ENCODE results near the gene NRSN1. TPM values are rescaled to one million over a fixed set of nuclear protein-coding genes. Genes with fewer than 3 reads are reported as not detected.
"Not testable (repeated sequence)": the region's sequence is repeated elsewhere in the genome, so short reads cannot be mapped to it uniquely, and the experiment has no call there.

The NRSN1 gene
- total RNA-seq, 1 donor from 2014 or later: not detected

DNA sequence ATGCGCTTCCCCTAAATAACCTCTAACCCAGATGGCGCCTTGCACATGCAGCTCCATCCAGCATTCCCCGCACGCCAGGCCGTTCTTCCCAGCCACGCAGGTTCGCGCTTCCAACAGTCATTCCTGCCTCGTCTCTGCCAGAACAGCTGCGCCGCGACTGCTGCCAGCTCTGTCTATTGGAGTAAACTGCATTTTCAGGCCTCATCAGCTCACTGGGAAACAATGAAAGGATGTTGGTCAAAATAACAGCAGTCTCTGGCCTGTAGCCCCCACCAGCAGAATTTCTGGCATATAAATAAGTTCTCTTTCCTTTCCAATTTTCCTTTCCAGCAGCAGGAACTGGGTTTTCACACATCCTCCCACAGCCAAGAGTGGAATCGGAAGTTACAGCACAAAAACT lies 14.6 kb downstream of the NRSN1 start:
- DNase-seq (ENCODE audit: low spot score): no peak

DNA sequence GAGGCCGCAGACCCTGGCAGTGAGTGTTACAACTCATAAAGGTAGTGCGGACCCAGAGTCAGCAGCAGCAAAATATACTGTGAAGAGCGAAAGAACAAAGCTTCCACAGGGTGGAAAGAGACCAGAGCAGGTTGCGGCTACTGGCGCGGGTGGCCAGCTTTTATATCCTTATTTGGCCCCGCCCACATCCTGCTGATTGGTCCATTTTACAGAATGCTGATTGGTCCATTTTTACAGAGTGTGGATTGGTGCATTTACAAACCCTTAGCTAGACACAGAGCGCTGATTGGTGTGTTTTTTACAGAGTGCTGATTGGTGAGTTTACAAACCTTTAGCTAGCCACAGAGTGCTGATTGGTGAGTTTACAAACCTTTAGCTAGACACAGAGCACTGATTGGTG lies 16.7 kb downstream of the NRSN1 start:
- not testable (repeated sequence) for DNase-seq (ENCODE audit: low spot score)

DNA sequence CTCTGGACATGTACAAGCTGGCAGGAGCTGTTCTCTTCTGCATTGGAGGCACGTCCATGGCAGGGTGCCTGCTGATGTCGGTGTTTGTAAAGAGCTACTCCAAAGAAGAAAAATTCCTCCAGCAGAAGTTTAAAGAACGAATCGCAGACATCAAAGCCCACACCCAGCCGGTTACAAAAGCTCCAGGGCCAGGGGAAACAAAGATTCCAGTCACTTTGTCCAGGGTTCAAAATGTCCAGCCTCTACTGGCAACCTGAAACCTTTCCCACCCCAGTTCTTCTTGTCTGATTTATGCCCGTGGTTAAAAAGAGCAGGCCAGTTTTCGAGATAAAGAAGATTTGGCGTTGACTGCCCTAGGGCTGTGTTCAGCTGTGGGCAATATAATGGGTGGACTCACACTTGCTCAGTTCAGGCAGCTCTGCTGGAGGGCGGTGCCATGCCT lies 19.7 kb downstream of the NRSN1 start:
- DNase-seq (ENCODE audit: low spot score): no peak

DNA sequence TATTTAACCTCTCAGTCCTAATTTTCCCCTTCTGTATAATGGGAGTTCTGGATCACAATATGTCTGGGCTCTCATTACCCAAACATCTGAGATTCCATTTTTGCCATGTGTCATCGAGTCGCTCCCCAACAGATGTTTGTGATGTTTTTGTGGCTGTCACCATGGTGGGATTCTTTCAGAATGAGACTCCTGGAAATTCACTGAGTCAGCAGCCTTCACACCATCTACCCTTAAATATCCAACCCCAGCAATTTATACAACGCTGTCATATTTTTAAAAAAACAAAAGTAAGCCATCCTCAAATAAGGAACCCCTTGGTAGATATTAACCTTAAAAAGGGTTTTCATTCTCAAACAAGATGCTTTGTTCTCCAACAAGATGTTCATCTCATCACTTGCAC lies 20.9 kb downstream of the NRSN1 start:
- DNase-seq (ENCODE audit: low spot score): no peak

DNA sequence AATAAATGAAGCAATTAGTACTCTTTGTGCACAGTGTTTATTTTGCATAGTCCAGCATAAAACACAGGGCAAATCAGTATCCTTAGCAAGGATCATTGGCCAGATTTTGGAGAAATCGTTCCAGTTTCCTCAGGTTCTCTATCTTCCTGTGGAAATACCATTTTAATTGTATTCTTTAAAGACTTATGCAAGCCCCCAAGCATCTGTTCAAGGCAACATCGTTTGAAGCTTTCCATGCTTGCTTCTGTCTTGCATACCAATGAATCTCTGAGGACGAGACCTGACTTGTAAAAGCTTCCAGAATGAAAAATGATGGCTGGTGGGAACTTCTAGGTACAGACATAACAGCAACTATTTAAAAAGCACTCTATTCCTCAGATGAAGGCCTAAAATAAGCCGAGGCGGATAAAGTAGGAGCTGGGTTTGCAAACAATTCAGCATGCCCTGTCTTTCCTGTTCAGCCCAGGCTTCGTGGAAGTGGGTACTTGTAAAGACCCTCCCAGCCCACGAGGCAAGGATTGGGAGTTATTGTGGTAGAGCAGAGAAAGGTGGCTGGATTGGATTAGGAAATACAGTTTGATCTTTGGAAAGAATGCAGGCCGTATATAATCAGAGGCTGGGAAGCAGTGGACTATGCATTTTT lies 21.6 kb downstream of the NRSN1 start:
- DNase-seq (ENCODE audit: low spot score): no peak

DNA sequence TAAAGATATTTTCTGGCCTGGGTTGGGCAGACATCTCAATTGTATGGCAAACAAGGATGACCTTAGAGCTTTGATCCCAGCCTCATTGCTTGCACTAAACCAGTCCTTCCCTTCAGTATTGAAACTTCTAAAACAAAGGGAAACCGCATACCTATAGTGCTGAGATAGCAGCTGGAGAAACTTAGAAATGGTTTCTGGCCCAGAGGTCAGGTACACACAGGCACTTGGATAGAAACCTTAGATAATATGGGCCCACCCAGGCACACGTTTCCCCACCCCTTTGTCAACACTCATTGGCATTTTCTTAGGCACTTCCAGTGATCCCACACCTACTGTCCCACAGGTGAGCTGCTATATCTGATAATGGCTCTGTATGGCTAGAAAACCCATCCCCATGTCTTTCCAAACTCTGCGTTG lies 22.1 kb downstream of the NRSN1 start:
- no peak for DNase-seq (ENCODE audit: low spot score)

DNA sequence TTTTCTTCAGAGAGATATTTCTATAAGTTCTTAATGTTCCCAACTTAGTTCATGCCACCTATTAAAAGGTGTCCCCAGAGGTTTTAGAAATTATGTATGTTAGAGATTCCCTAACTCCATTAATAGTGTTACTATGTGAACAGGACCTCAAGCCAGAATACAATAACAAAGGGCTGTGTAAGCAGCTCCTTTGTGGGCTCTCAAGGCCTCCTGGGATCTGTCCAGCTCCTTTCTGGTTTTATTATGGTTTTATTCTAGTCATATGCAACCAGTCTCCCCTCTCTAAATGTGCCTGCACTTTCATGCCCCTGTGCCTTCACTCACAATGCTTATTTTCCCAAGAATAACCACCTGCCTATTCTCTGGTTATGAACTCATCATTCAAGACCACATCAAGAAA lies 22.7 kb downstream of the NRSN1 start:
- no peak for DNase-seq (ENCODE audit: low spot score)

DNA sequence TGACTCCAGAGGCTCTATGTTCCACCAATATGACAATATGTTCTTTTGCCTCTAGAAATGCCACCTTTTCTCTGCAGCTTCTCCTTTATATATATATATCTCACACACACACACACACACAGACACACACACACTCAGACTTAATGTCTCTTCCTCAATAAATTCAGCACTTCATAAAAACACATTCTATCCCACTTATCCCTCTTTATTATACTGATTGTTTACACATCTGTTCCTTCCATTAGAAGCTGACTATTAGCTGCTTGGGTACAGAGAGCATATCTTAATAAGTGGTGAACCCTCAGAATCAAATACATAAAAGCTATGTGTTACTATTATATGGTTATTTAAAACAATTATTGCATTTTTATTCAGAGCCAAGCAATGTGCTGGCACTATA lies 23.3 kb downstream of the NRSN1 start:
- no peak for DNase-seq (ENCODE audit: low spot score)

DNA sequence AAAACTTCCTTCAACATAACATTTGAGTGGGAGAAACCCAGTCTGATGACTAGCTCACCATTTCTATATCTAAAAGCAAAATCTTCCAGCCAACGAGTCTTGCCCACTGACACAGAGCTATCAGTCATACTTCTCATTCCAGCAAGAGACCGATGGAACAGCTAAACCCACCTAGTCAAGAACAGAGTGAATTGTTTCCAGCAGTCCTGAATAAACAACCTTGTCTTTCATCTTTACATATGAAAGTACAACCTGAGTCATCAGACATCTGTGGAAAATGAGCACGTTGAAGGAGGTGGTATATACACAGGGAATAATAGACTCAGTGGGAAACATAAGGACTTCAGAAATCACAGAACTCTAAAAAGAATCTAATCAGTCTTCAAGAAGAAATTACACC lies 23.8 kb downstream of the NRSN1 start:
- no peak for DNase-seq (ENCODE audit: low spot score)

DNA sequence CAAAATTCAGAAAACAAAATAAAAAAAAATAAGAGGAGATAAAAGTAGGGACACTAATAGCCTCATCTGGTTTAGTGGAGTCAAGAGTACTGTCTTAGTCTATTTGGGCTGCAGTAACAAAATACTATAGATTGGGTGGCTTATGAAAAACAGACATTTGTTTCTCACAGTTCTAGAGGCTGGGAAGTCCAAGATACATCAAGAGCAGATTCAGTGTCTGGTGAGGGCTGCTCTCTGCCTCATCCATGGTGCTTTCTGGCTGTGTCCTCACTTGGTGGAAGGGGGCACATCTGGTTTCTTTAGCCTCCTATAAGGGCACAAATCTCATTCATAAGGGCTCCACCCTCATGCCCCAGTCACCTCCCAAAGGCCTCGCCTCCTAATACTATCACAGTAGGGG lies 26.0 kb downstream of the NRSN1 start:
- DNase-seq (ENCODE audit: low spot score): no peak

DNA sequence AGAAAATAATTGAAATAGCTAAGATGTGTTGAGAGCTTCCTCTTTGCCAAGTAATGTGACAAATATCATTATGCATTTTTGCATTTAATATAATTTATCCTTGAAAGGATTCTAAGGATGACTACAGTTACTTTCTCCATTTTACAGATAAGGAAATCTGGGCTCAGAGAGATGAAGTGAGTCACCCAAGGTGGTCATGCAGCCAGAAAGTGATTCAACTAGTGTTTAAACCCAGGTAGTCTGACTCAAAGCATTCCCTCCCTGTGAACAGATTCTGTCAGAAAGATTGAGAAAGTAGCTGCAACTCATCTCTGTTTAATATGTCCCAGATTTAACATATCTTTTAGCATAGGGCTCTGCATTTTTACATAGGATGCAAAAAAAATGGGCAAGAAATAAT lies 28.1 kb downstream of the NRSN1 start:
- no peak for DNase-seq (ENCODE audit: low spot score)

DNA sequence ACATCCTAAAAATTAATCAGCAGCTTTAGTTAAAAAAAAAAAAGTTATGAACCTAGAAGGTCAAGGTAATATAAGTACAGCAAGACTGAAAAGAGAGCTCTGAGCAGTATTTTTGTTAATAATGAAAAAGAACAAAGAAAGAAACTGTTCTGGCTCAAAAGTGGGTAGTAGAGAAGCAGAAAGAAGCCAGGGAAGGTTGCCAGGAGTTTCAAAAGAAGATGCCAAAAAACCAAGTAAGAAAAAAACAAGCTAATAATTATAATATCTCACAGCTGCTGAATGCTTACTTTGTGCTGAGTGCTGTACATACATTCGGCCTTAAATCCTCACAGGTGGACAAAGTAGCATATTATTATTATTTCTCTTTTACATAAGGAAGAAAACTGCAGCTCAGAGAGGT lies 31.9 kb downstream of the NRSN1 start:
- no peak for DNase-seq (ENCODE audit: low spot score)

DNA sequence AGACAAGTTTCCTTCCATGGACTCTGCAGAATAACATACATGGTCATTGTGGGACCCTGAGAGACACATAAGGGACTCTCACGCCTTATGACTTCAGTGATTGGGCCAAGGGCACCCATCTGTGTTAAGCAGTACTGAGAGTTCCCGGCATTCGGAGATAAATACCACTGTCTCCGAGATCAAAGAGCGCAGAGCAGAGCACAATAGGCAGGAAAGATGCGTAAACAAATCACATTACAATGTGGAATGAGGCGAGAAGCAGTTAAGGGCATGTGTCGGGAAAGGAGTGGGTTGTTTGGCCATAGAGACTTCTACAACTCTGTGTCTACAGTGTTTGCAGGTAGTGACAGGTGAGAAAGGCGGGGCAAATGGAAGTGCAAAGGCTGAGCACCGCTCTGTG lies 57.6 kb downstream of the NRSN1 start:
- no peak for DNase-seq (ENCODE audit: low spot score)

DNA sequence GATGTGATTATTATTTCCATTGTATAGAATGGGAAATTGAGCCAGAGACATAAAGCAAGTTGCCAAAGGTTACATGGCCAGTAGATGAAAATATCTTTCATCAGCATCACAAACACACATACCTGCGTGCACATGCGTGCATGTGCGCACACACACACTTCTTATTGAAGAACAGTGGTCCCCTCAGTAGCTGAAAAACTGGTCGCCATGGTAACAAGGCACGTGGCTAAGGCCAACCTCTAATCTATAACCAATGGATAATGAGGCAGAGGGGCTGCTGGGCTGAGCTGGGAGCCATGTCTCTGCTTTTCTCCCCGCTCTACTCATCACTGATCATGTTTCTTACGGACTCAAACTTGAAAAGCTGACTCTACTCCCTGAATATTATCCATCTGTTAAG lies 60.3 kb downstream of the NRSN1 start:
- no peak for DNase-seq (ENCODE audit: low spot score)

DNA sequence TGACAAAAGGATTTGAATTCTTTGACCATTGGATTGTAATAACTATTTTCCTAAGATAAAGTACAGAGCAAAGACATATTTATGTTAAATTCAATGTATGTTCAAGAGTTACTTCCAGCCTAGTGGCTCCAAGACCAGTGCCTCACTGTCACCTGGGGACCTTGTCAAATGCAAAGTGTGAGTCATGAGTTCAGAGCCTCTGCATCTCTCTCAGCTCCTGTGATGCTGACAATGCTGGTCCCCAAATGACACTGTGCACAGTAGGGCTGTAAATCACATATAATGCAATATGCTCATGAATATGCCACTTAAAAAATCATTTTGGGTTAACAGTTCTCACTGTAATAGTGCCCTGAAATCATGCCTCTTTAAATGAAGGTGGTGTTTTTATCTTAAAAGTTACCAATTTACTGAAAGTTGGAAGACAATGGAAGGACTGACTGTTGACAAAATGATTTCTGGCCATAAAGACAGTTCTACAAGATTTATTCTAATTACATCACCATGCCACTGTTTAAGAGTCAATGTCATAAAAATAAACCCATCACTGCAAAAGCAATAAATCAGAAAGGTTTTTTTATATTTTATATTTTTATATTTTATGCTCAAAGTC lies 62.1 kb downstream of the NRSN1 start:
- no peak for DNase-seq (ENCODE audit: low spot score)

DNA sequence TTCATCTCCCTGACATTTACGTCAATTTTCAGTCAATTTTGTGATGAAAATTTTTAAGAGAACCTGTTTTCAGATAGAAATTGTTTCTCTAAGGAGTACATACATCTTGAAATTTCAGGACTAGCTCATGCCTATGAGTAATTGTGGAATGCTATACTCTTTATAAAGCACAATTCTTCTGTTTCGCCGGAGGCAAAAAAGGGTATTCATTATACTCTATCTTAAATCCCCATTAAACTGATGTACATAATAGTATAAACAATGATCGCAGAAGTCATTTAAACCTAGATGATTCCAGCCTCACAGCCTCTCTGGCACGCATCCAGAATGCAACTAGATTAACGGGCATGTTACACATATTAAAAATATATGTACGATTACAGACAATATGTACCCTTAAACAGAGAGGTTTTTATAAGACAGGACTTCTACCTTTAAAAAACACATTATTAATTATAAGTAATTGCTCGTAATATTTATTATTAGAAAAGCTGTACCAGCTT lies 62.6 kb downstream of the NRSN1 start:
- no peak for DNase-seq (ENCODE audit: low spot score)

DNA sequence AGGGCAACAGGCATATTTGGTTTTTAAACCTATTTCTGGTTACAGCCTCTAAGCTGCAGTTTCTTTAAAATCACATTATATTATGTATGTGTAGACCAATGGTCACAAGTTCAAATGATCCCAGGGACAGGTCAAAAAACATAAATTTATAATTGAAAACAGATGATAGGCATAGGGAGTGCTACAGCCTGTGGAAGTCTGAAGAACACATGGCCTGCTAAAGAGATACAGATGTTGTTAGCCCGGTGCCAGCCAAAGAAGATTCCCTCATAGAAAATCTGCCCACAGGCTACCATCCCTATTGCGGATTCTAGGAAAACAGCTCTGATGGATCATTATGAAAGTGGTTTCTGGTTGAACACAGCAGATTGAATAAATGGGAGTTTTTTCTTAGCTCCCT lies 65.3 kb downstream of the NRSN1 start:
- DNase-seq (ENCODE audit: low spot score): no peak

DNA sequence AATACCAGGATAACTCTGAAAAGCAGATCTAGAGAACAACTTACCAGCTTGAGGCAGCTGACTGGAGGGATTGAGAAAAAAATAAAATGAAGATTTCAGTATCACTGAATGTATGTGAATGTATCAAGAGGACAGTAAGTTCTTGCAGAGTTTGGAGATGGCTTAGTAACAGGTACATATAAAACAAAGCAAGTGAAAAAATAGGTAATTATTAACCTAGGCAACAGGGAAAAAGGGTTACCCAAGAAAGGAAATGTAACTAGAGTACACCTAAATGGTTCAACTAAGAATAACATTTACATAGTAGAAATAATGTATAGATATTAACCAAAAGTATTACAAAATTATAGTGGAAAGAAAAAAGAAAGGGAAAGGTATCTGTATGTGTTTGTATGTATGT lies 67.3 kb downstream of the NRSN1 start:
- no peak for DNase-seq (ENCODE audit: low spot score)

DNA sequence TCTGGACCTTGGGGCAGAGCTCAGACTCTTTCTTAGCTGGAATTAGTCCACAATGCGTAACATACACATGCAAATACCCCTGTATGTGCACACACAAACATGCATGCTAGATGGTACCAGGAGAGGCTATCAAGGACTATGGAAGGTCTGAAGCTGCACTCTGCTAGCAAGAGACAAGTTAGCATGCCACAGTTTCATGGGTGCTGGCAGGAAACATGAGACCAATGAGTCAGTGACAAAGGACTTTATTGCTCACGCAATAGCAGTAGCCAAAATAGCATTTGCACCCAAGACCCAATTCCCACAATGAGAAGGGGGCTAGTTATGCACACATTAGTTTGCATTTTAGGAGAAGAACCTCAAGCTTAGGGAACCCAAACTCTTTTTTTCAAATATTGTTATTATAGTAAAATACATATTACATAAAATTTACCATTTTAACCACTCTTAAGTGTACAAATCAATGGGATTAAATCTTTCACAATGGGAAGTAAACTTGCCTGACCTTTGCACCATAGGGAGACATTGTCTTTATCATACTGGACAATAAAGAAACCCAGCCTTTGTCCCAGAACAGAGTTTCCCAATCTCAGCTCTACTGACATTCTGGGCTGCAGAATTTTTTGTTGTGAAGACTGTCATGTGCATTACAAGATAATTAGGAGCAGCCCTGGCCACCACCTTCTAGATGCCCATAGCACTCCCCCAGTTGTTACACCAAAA lies 69.1 kb downstream of the NRSN1 start:
- DNase-seq (ENCODE audit: low spot score): no peak

DNA sequence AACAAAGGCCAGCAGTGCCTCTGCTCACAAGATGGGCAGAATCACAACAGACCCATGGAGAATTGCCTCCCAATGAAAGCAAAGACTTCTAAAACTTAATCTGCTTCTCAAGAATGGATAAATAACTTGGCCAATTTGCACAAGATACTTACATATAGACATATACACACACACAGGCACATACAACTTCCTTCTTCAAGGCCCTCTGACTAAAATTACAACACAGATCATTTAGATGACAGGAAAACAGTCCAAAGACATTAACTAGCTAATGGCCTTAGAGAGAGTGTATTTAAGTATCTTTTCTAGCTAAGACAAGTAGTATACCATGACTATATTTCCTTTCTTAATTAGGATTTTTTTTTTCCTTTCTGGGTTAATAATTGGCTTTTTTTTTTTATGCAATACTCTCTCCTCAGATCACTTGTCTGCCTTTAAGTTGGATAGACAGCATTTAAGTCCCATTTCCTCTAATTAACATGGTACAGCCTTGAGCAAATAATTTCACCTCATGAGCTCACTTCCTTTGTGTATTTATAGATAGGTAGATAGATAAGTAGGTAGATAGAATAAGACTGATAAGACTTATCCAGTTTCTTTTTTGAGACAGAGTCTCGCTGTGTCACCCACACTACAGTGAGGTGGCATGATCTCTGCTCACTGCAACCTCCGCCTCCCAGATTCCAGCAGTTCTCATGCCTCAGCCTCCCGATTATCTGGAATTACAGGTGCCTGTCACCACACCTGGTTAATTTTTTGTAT lies 70.0 kb downstream of the NRSN1 start:
- DNase-seq (ENCODE audit: low spot score): no peak
